AG09309 (cell line): ENCODE data around the gene ZNF672.
A peak's percentile ranks its signal among the peaks of the same experiment; 100 is the strongest.
"Not testable (repeated sequence)": the region's sequence is repeated elsewhere in the genome, so short reads cannot be mapped to it uniquely, and the experiment has no call there.

Experiments used
- DNase-seq: peaks from one replicate; pipeline ENCODE4 v3.0.0-alpha.2; 2010; ENCODE audit warnings: low read depth
- H3K4me3 ChIP-seq: 2 replicates; pipeline ENCODE4 v1.5.1; 2011; ENCODE audit warnings: mild to moderate bottlenecking, low read depth, low read length, moderate library complexity; ENCODE audit not compliant: control insufficient read depth
- TF ChIP-seq, protein P1 (sequence below): IDR thresholded peaks from 2 replicates; pipeline ENCODE4 v1.5.1; 2011; ENCODE audit warnings: mild to moderate bottlenecking, low read depth, low read length, inconsistent platforms; ENCODE audit not compliant: insufficient read depth, control insufficient read depth; ENCODE audit errors: missing control alignments

Gene ZNF672

DNA sequence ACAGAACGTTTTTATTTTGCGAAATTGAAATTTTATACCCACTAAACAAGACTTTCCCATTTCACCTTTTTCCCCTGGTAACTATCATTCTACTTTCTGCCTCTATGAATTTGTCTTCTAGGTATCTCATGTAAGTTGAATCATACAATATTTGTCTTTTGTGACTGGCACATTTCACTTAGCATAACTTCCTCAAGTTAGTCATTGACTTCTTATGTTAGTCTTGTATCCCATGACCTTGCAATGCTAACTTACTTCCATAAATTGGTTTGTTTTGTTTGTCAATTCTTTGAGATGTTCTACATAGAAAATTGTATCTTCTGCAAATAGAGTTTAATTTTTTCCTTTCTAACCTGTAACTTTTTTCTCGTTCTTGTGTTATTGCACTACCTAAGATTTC lies 39.2 kb upstream of the ZNF672 start:
- TF ChIP-seq, protein P1, sequence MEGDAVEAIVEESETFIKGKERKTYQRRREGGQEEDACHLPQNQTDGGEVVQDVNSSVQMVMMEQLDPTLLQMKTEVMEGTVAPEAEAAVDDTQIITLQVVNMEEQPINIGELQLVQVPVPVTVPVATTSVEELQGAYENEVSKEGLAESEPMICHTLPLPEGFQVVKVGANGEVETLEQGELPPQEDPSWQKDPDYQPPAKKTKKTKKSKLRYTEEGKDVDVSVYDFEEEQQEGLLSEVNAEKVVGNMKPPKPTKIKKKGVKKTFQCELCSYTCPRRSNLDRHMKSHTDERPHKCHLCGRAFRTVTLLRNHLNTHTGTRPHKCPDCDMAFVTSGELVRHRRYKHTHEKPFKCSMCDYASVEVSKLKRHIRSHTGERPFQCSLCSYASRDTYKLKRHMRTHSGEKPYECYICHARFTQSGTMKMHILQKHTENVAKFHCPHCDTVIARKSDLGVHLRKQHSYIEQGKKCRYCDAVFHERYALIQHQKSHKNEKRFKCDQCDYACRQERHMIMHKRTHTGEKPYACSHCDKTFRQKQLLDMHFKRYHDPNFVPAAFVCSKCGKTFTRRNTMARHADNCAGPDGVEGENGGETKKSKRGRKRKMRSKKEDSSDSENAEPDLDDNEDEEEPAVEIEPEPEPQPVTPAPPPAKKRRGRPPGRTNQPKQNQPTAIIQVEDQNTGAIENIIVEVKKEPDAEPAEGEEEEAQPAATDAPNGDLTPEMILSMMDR: no peak
- no peak overlapping the region for H3K4me3 ChIP-seq
- DNase-seq: no peak

DNA sequence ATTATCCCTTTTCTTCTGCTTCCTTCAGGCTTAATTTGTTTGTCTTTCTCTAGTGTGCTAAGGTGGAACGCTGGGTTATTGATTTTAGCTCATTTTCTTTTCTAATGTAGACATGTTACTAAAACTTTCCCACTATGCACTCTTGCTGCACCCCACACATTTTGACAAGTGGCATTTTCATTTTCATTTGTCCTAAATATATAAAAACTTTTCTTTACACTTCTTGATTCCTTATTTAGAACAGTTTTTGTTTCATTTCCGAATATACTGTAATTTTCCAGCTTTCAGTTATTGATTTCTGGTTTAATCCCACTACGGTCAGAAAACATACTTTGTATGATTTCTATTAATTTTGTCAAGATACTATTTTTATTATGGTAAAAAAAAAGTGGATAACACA lies 37.6 kb upstream of the ZNF672 start:
- TF ChIP-seq, protein P1: no peak
- H3K4me3 ChIP-seq: no peak overlapping the region
- no peak for DNase-seq

DNA sequence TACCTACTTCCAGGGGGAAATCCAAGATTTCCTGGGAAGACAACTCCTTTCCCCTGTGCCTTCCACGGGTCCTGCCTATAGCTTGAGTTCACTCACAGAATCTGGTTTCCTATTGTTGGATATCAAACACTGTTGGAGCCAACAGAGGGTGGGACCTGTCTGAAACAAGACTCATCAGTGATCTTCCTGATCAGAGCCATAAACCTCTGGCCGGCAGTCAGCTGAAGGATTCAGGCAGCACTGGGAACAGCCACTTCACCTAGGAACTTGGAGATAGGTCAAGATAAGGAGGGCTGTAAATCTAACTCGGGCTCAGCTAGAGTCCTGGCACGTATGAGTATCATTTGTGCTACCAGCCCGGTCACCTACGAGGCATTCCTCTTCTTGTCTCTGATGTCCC lies 35.6 kb upstream of the ZNF672 start:
- no peak for DNase-seq
- no peak overlapping the region for H3K4me3 ChIP-seq
- TF ChIP-seq, protein P1: no peak

DNA sequence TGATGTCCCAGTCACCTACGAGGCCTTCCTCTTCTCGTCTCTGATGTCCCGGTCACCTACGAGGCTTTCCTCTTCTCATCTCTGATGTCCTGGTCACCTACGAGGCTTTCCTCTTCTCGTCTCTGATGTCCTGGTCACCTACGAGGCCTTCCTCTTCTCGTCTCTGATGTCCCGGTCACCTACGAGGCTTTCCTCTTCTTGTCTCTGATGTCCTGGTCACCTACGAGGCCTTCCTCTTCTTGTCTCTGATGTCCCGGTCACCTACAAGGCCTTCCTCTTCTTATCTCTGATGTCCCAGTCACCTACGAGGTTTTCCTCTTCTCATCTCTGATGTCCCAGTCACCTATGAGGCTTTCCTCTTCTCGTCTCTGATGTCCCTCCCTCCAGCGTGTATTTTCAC lies 34.5 kb upstream of the ZNF672 start:
- H3K4me3 ChIP-seq, DNase-seq: not testable (repeated sequence)

DNA sequence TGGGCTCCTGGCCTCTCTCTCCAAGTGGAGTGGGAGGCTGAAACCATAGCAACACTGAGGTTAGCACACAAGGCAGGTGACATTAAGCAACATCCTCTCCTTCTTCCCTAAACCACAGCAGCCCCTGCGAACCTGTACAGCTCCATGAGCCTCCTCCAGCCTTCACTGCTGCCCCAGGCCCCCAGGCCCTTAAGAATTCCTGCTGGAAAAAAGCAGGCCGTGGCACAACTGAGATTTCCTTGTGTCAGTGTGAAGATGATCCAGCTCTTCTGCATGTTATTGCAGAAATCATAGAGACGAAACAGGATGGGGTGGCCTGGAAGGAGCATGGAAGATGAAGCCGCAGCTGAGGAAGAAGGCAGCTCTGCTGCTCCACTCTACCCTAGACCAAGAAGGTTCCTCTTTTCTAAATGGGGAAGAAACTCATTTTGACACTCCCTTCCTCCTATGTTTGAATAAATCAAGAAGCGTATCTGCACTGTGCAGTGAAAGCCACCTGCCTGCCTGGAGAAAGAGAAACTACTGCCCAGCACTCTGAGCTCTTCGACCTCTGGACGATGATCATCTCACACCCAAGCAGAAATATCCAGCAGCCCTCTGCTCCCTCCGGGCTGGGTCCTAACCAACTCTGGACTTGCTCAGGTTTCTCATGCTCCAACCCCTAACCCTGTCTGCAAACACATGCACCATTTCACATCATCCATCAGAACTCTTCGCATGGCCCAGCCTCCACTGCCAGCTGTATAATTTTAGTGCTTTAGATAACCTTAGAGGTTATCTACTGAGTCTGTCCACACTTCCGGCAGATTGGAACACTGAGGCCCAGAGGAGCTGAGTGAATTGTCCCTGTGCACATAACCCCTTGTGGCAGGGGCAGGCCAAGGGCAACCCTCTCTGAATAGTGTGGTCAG lies 33.0 kb upstream of the ZNF672 start:
- H3K4me3 ChIP-seq: no peak overlapping the region
- TF ChIP-seq, protein P1: no peak
- no peak for DNase-seq

DNA sequence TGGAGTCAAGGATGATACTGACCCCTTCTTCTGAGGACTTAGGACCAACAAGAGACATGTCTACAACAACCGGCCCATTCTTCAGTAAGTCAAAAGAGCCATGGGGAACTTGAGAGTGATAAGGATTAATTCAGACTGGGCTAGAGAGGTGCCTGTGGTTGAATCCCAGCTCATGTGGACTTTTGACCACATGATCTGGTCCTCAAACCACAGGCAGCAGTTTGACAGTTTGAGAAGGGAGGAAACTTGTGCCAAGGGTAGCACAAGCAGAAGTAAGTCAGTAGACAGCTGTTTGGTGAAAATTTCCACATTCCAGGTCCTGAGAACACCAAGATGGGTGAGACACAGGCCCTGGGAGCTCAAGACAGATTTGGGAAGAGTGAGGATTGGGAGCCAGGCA lies 32.1 kb upstream of the ZNF672 start:
- DNase-seq: no peak
- TF ChIP-seq, protein P1: no peak
- no peak overlapping the region for H3K4me3 ChIP-seq

DNA sequence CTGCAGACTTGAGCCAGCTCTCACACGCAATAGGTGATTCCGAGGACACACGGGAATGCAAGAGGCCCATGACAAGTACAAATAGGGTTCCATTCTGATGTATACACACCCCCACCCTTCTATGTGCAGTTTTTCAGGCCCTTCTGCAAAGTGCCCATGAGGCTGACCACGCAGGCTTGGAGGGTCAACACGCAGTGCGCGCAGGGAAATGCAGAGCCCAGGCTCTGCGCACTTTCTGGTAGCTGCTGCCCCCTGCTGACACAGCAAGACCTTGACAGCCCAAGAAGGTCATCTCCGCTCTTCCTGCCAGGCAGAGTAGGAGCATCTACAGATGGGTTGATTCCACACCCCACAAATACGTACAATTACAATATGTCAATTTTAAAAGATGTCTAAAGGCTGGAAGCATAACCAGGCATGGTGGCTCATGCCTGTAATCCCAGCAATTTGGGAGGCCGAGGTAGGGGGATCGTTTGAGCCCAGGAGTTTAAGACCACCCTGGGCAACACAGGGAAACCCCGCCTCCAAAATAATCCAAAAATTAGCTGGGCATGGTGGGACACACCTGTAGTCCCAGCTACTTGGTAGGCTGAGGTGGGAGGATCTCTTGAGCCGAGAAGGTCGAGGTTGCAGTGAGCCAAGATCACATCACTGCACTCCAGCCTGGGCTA lies 30.8 kb upstream of the ZNF672 start:
- DNase-seq: no peak
- TF ChIP-seq, protein P1: peak; percentile 70
- H3K4me3 ChIP-seq: no peak overlapping the region
